ENCODE measurements around the gene MGRN1. TPM values are rescaled to one million over a fixed set of nuclear protein-coding genes. Genes with fewer than 3 reads are reported as not detected.

The MGRN1 gene
- total RNA-seq, 1 donor from 2014 or later = 104 TPM

GRCh38 chr16:4699046-4699556 lies 74.5 kb downstream of the MGRN1 start:
- no peak for DNase-seq (ENCODE audit: low spot score)

- DNase-seq (ENCODE audit: low spot score) = no peak
These were observed 75.9 kb downstream of the MGRN1 start for GRCh38 chr16:4700380-4700996.

GRCh38 chr16:4700997-4701743 lies 76.5 kb downstream of the MGRN1 start:
- no peak for DNase-seq (ENCODE audit: low spot score)

- DNase-seq (ENCODE audit: low spot score) = no peak
These were observed 77.3 kb downstream of the MGRN1 start for GRCh38 chr16:4701791-4702465.

- no peak for DNase-seq (ENCODE audit: low spot score)
These were observed 77.8 kb downstream of the MGRN1 start for GRCh38 chr16:4702466-4702808.

GRCh38 chr16:4703906-4704305 lies 79.3 kb downstream of the MGRN1 start:
- no peak for DNase-seq (ENCODE audit: low spot score)

GRCh38 chr16:4704491-4704890 lies 79.9 kb downstream of the MGRN1 start:
- no peak for DNase-seq (ENCODE audit: low spot score)

GRCh38 chr16:4704913-4705312 lies 80.3 kb downstream of the MGRN1 start:
- no peak for DNase-seq (ENCODE audit: low spot score)

- no peak for DNase-seq (ENCODE audit: low spot score)
These were observed 82.2 kb downstream of the MGRN1 start for GRCh38 chr16:4706871-4707270.

- no peak for DNase-seq (ENCODE audit: low spot score)
These were observed 84.9 kb downstream of the MGRN1 start for GRCh38 chr16:4709481-4709880.

GRCh38 chr16:4713663-4714501 lies 89.3 kb downstream of the MGRN1 start:
- DNase-seq (ENCODE audit: low spot score) = no peak

- DNase-seq (ENCODE audit: low spot score) = no peak
These were observed 90.4 kb downstream of the MGRN1 start for GRCh38 chr16:4714996-4715395.

- no peak for DNase-seq (ENCODE audit: low spot score)
These were observed 93.8 kb downstream of the MGRN1 start for GRCh38 chr16:4718466-4718865.

GRCh38 chr16:4723071-4723767 lies 98.6 kb downstream of the MGRN1 start:
- DNase-seq (ENCODE audit: low spot score) = no peak

- DNase-seq (ENCODE audit: low spot score) = no peak
These were observed 100.1 kb downstream of the MGRN1 start for GRCh38 chr16:4724661-4725270.

- no peak for DNase-seq (ENCODE audit: low spot score)
These were observed 102.0 kb downstream of the MGRN1 start for GRCh38 chr16:4726616-4727015.

- DNase-seq (ENCODE audit: low spot score) = no peak
These were observed 104.0 kb downstream of the MGRN1 start for GRCh38 chr16:4728676-4729075.

GRCh38 chr16:4729876-4730275 lies 105.2 kb downstream of the MGRN1 start:
- no peak for DNase-seq (ENCODE audit: low spot score)

GRCh38 chr16:4733211-4733742 lies 108.7 kb downstream of the MGRN1 start:
- DNase-seq (ENCODE audit: low spot score) = no peak

- no peak for DNase-seq (ENCODE audit: low spot score)
These were observed 109.1 kb downstream of the MGRN1 start for GRCh38 chr16:4733747-4734062.

Measured in ureter (tissue), 1 donor.